HG02852 (cell line): ENCODE results near the gene PTRH1.
A peak's percentile ranks its signal among the peaks of the same experiment; 100 is the strongest.

Experiments
- ATAC-seq: cut with Tn5 transposase; IDR thresholded peaks from one replicate; pipeline ENCODE4 v1.9.1; 2021; ENCODE audit warnings: mild to moderate bottlenecking, moderate library complexity; ENCODE audit not compliant: unreplicated experiment

Gene PTRH1

GRCh38 chr9:127742435-127743088 lies 27.1 kb upstream of the PTRH1 start:
- ATAC-seq: no peak

GRCh38 chr9:127741831-127742434 lies 26.5 kb upstream of the PTRH1 start:
- ATAC-seq: no peak

- ATAC-seq: no peak
These were observed 24.3 kb upstream of the PTRH1 start for GRCh38 chr9:127739614-127740330.

- ATAC-seq: no peak
These were observed 23.2 kb upstream of the PTRH1 start for GRCh38 chr9:127738666-127739065.

GRCh38 chr9:127735530-127736185 lies 20.2 kb upstream of the PTRH1 start:
- ATAC-seq: peak; percentile 9

- peak; percentile 85 for ATAC-seq
These were observed 19.5 kb upstream of the PTRH1 start, which contains the start of gene TOR2A for GRCh38 chr9:127734747-127735529. TSS of gene TOR2A (minus strand) at chr9:127735294. CDS start at chr9:127735270, 24 bp downstream.

GRCh38 chr9:127734247-127734746 lies 18.8 kb upstream of the PTRH1 start:
- ATAC-seq: no peak

- ATAC-seq: no peak
These were observed 18.2 kb upstream of the PTRH1 start for GRCh38 chr9:127733614-127734013.

- no peak for ATAC-seq
These were observed 17.0 kb upstream of the PTRH1 start for GRCh38 chr9:127732444-127732843.

GRCh38 chr9:127731938-127732337 lies 16.5 kb upstream of the PTRH1 start:
- ATAC-seq: no peak

GRCh38 chr9:127730799-127731410 lies 15.4 kb upstream of the PTRH1 start:
- ATAC-seq: no peak

GRCh38 chr9:127730262-127730661 lies 14.8 kb upstream of the PTRH1 start:
- ATAC-seq: no peak

GRCh38 chr9:127729522-127730256 lies 14.2 kb upstream of the PTRH1 start:
- ATAC-seq: no peak

- no peak for ATAC-seq
These were observed 13.3 kb upstream of the PTRH1 start for GRCh38 chr9:127728808-127729207.

GRCh38 chr9:127726871-127727270 lies 11.4 kb upstream of the PTRH1 start:
- no peak for ATAC-seq

GRCh38 chr9:127724012-127724411 lies 8.5 kb upstream of the PTRH1 start:
- ATAC-seq: no peak

- ATAC-seq: no peak
These were observed 8.0 kb upstream of the PTRH1 start for GRCh38 chr9:127723444-127723843.

- no peak for ATAC-seq
These were observed 7.5 kb upstream of the PTRH1 start for GRCh38 chr9:127723013-127723412.

- no peak for ATAC-seq
These were observed 6.7 kb upstream of the PTRH1 start for GRCh38 chr9:127722055-127722745.
